GM12874 (cell line): ENCODE data around the gene THUMPD3.

Experiments
- TF ChIP-seq, protein P1 (sequence below): IDR thresholded peaks from 2 replicates; pipeline ENCODE4 v1.5.1; 2011; ENCODE audit warnings: low read depth, mild to moderate bottlenecking, control low read depth, low read length, moderate library complexity; ENCODE audit not compliant: insufficient read depth

The THUMPD3 gene

DNA sequence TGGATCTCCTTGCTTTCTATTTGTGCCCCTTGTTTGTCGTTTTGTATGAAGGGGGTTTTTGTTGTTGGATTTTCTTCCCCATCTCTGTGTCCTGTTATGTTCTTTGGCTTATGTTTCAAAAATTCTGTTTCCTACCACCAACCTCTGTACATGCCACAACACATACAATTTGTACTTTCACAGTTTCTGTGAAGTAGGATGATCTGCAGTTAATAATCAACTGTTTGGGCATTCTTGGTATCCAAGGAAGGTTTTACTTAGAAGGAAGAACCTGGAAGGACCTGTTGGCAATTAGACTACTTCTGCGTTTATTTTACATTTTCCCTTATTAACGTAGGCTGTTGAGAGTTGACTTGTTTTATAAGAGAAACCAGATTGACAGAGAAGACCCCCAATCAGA lies 42.9 kb downstream of the THUMPD3 start:
- TF ChIP-seq, protein P1, sequence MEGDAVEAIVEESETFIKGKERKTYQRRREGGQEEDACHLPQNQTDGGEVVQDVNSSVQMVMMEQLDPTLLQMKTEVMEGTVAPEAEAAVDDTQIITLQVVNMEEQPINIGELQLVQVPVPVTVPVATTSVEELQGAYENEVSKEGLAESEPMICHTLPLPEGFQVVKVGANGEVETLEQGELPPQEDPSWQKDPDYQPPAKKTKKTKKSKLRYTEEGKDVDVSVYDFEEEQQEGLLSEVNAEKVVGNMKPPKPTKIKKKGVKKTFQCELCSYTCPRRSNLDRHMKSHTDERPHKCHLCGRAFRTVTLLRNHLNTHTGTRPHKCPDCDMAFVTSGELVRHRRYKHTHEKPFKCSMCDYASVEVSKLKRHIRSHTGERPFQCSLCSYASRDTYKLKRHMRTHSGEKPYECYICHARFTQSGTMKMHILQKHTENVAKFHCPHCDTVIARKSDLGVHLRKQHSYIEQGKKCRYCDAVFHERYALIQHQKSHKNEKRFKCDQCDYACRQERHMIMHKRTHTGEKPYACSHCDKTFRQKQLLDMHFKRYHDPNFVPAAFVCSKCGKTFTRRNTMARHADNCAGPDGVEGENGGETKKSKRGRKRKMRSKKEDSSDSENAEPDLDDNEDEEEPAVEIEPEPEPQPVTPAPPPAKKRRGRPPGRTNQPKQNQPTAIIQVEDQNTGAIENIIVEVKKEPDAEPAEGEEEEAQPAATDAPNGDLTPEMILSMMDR, result no peak

GRCh38 chr3:9406856-9407626 lies 44.2 kb downstream of the THUMPD3 start:
- TF ChIP-seq, protein P1, result no peak

GRCh38 chr3:9408061-9408460 lies 45.2 kb downstream of the THUMPD3 start:
- TF ChIP-seq, protein P1, result no peak

DNA sequence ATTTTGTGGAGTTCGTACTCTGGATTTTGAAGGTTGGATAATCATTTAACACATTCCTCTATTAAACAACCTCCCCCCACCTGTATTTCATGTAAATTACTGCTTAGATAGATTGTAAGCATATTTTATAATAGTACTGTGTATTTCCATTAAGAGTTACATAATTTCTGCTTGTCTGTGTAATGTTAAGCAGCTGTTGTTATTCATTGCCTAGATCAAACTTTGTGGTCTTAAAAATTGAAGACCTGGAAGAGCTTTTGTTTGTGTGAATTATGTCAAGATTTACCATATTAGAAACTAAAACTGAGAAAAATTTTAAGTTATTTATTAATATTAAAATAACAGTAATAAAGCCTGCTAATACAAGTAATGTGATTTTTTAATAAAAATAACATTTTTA lies 45.7 kb downstream of the THUMPD3 start:
- TF ChIP-seq, protein P1, result no peak

DNA sequence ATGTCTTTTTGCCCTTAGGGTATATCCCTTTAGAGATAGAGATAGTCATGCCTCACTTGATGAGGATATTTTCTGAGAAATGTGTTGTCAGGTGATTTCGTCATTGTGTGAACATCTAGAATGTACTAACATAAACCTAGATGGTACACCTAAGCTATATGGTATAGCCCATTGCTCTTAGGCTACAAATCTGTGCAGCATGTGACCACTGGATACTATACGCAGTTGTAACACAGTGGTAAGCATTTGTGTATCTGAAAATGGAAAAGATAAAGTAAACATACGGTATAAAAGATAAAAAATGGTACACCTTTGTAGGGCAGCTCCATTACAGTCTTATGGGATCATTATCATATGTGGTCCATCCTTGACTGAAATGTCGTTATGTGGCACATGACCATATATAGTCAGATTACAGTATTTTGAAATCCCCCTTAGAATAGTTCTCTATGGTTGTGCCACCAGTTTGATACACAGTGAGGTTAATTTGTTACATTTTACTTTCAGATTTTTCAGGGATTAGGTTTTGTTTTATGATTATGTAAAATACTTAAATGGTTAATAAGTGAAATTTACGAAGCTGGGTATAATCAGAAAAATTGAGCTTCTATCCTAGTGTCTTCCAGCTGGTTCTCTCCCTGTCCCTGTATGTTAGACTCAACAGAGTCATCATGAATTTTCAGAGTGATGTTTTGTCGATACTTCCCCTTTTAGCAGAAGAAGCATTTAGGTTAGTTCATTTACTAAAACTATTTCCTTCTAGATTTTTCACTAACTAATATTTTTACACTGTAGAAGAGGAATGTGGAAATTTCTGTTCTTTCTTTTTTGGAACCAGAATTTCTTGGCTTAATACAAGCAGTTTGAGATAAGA lies 47.4 kb downstream of the THUMPD3 start:
- TF ChIP-seq, protein P1, result no peak

DNA sequence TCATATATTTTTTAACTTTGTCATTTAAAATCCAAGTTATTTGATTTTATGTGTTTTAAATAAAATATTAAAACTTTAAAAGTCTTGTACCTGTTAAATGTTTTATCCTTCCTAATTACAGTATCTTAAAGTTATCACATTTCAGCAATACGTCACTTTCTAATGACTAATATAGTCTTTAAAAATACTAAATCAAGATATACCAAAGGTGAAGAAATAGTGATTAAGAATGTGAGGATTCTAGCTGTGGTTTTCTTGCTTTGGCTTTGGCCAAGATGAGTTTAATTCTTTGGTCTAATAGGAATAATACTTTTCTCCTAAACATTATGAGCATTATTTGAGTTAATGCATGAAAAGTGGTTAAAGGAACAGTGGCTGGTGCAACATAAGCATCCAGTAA lies 48.4 kb downstream of the THUMPD3 start:
- TF ChIP-seq, protein P1, result no peak

DNA sequence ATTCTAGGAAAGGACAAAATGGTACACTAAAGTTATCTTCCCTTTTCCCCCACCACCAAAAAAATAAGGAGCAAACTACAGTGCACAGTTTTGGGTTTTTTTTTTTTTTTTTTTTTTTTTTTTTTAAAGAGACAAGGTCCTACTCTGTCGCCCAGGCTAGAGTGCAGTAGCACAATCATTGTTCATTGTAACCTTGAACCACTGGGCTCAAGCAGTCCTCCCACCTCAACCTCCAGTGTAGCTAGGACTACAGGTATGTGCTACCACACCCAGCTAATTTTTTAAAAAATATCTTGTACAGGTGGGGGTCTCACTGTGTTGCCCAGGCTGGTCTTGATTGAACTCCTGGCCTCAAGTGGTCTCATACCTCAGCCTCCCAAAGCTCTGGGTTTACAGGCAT lies 49.4 kb downstream of the THUMPD3 start:
- TF ChIP-seq, protein P1, result no peak
